NT2/D1 (cell line): ENCODE measurements around the gene LHFPL3.

Source experiments
- SUZ12 ChIP-seq: IDR thresholded peaks from 2 replicates; pipeline ENCODE4 v1.6.1; 2011; ENCODE audit not compliant: insufficient read length, insufficient read depth; ENCODE audit errors: extremely low read depth
- YY1 ChIP-seq: IDR thresholded peaks from 2 replicates; pipeline ENCODE4 v1.6.1; 2011; ENCODE audit not compliant: insufficient read length, insufficient read depth
- ZNF274 ChIP-seq: IDR thresholded peaks from 2 replicates; pipeline ENCODE4 v1.6.1; 2011; ENCODE audit warnings: mild to moderate bottlenecking, low read depth, low read length

GRCh38 chr7:104723001-104723400 lies 394.6 kb downstream of the LHFPL3 start:
- TF ChIP-seq ZNF274 (no peak), SUZ12 (no peak), YY1 (no peak)
